Measurements from ENCODE around the gene CHCHD4.

Gene CHCHD4

GRCh38 chr3:14143271-14144225, 18.9 kb upstream of the CHCHD4 start:
- no peak for TF ChIP-seq CTCF (IDR thresholded peaks at IDR 0.05)

GRCh38 chr3:14142567-14143270, 18.0 kb upstream of the CHCHD4 start:
- no peak for TF ChIP-seq CTCF (IDR thresholded peaks at IDR 0.05)

- TF ChIP-seq CTCF (IDR thresholded peaks at IDR 0.05) = no peak
These were observed 17.1 kb upstream of the CHCHD4 start for GRCh38 chr3:14141602-14142341.

GRCh38 chr3:14141144-14141543, 16.5 kb upstream of the CHCHD4 start:
- TF ChIP-seq CTCF (IDR thresholded peaks at IDR 0.05) = no peak

GRCh38 chr3:14140668-14141067, 16.0 kb upstream of the CHCHD4 start:
- TF ChIP-seq CTCF (IDR thresholded peaks at IDR 0.05) = no peak

GRCh38 chr3:14139771-14140170, 15.1 kb upstream of the CHCHD4 start:
- TF ChIP-seq CTCF (IDR thresholded peaks at IDR 0.05) = no peak

GRCh38 chr3:14138878-14139655, 14.4 kb upstream of the CHCHD4 start:
- TF ChIP-seq CTCF (IDR thresholded peaks at IDR 0.05) = no peak
